Testis (tissue), 5 donors: ENCODE results near the gene ZPBP2. TPM values are rescaled to one million over a fixed set of nuclear protein-coding genes. Genes with fewer than 3 reads are reported as not detected.

Source experiments
- DNase-seq: peaks from one replicate; pipeline ENCODE4 v3.0.0-alpha.2; 2019
- H3K27ac ChIP-seq, 2 donors: fragments of 200-600 bp; sonication (generic); one replicate each; pipeline ENCODE4 v1.5.1; 2019
- H3K27me3 ChIP-seq: fragments of 200-600 bp; sonication (generic); one replicate; pipeline ENCODE4 v1.5.1; 2019
- H3K36me3 ChIP-seq: fragments of 200-600 bp; sonication (generic); one replicate; pipeline ENCODE4 v1.5.1; 2017; ENCODE audit warnings: low read depth; ENCODE audit errors: missing control alignments
- H3K4me1 ChIP-seq: fragments of 200-600 bp; sonication (generic); one replicate; pipeline ENCODE4 v1.5.1; 2019
- H3K4me3 ChIP-seq, 2 donors: fragments of 200-600 bp; sonication (generic); one replicate each; pipeline ENCODE4 v1.5.1; 2017 to 2019
- H3K9me3 ChIP-seq: fragments of 200-600 bp; sonication (generic); one replicate; pipeline ENCODE4 v1.5.1; 2017
- POLR2A ChIP-seq: fragments of 450-650 bp; IDR thresholded peaks from one replicate; pipeline ENCODE4 v1.6.1; 2017; ENCODE audit warnings: antibody characterized with exemption, mild to moderate bottlenecking, moderate library complexity
- WGBS, 2 donors: methylation state at CpG; one replicate each; pipeline ENCODE4 v1.1.5; 2018; 5-methylcytosine and 5-hydroxymethylcytosine counted together
- intact Hi-C: fragments of 100-400 bp; cut with DNase I; formaldehyde crosslinking; loops from one replicate; pipeline ENCODE4 v1.15.1; 2023; ENCODE audit warnings: low total_unique reads
- long read RNA-seq, 2 donors: transcript quantifications; one replicate each; lab custom pipeline, GENCODE V29; 2026
- polyA plus RNA-seq: library from polyadenylated mRNA; stranded (reverse); fragments of 350-450 nt; fragmentation: Illumina TruSeq; extraction: RNeasy Lipid Tissue Mini Kit (QIAGEN cat#74804); gene quantifications from one replicate; pipeline ENCODE4 v1.2.3, GENCODE V29; 2014; ENCODE audit warnings: low read depth, low replicate concordance; ENCODE audit not compliant: insufficient read depth
- total RNA-seq, 2 donors: library from RNA; depleted of rRNA; stranded (reverse); fragments of >200 nt; gene quantifications; one replicate each; pipeline ENCODE4 v1.2.3, GENCODE V29; 2016
- TF ChIP-seq, protein P1 (sequence below), 3 experiments: fragments of 450-650 bp in 2 of 3; fragments of 200-600 bp in 1 of 3; sonication (generic) in 1 of 3; IDR thresholded peaks; one replicate each; pipeline ENCODE4 v1.5.1; 2016 to 2019; ENCODE audit warnings: antibody characterized with exemption in 3 of 3, mild to moderate bottlenecking in 2 of 3, moderate library complexity in 1 of 3

ZPBP2 gene, protein sequence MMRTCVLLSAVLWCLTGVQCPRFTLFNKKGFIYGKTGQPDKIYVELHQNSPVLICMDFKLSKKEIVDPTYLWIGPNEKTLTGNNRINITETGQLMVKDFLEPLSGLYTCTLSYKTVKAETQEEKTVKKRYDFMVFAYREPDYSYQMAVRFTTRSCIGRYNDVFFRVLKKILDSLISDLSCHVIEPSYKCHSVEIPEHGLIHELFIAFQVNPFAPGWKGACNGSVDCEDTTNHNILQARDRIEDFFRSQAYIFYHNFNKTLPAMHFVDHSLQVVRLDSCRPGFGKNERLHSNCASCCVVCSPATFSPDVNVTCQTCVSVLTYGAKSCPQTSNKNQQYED
- total RNA-seq (10 to 100 TPM; 45.1 to 63.1 TPM), polyA plus RNA-seq (224 TPM)
- long read RNA-seq, donor 1: 0 reads
- long read RNA-seq, donor 2: 0 reads

- peaks cover 3% of the 10 kb centered on the region for H3K27me3 ChIP-seq
- intact Hi-C loops: no loop called here
Observed at GRCh38 chr17:39867880-39868553, at the start of gene ZPBP2. ZPBP2 (plus strand) TSS chr17:39868202; CDS start chr17:39868355, 153 bp downstream.

GRCh38 chr17:39818358-39819000, 49.5 kb upstream of the ZPBP2 start:
- TF ChIP-seq, protein P1, sequence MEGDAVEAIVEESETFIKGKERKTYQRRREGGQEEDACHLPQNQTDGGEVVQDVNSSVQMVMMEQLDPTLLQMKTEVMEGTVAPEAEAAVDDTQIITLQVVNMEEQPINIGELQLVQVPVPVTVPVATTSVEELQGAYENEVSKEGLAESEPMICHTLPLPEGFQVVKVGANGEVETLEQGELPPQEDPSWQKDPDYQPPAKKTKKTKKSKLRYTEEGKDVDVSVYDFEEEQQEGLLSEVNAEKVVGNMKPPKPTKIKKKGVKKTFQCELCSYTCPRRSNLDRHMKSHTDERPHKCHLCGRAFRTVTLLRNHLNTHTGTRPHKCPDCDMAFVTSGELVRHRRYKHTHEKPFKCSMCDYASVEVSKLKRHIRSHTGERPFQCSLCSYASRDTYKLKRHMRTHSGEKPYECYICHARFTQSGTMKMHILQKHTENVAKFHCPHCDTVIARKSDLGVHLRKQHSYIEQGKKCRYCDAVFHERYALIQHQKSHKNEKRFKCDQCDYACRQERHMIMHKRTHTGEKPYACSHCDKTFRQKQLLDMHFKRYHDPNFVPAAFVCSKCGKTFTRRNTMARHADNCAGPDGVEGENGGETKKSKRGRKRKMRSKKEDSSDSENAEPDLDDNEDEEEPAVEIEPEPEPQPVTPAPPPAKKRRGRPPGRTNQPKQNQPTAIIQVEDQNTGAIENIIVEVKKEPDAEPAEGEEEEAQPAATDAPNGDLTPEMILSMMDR (IDR thresholded peaks at IDR 0.05): no peak
- no peak for TF ChIP-seq POLR2A
- intact Hi-C loops: no loop called here
- Histone ChIP-seq H3K27ac (no peak overlapping the region), H3K4me3 (no peak overlapping the region), H3K36me3 (no peaks in the 10 kb centered on the region), H3K27me3 (no peaks in the 10 kb centered on the region), H3K4me1 (no peaks in the 10 kb centered on the region), H3K9me3 (no peaks in the 10 kb centered on the region)
- no peak for DNase-seq
- 88 to 89% methylated on average over 9 of the region's 9 CpGs for WGBS, 2 donors

More at GRCh38 chr17:39867880-39868553, at the start of gene ZPBP2:
- peak; percentile 50 for DNase-seq
- H3K9me3 ChIP-seq: no peaks in the 10 kb centered on the region
- H3K27ac ChIP-seq: peak within 1 kb of the TSS; percentile 47 to 50
- peak within 1 kb of the TSS; percentile 13 to 59 for H3K4me3 ChIP-seq
- H3K4me1 ChIP-seq: peaks cover 13% of the 10 kb centered on the region
- H3K36me3 ChIP-seq: no peaks in the 10 kb centered on the region
- WGBS, 2 donors: 18% methylated on average over 27 to 63 of the region's 67 CpGs
- no peak for TF ChIP-seq POLR2A
- TF ChIP-seq, protein P1 (IDR thresholded peaks at IDR 0.05): no peak

- intact Hi-C loops: no loop called here
- H3K27ac ChIP-seq: no peak overlapping the region
- no peaks in the 10 kb centered on the region for H3K27me3 ChIP-seq
- H3K4me3 ChIP-seq: no peak overlapping the region
- no peak for DNase-seq
- H3K36me3 ChIP-seq: no peaks in the 10 kb centered on the region
- no peaks in the 10 kb centered on the region for H3K9me3 ChIP-seq
- TF ChIP-seq, protein P1 (IDR thresholded peaks at IDR 0.05): no peak
- TF ChIP-seq POLR2A: no peak
- WGBS, 2 donors: 41 to 43% methylated on average over 4 of the region's 4 CpGs
- H3K4me1 ChIP-seq: no peaks in the 10 kb centered on the region
Observed at GRCh38 chr17:39820541-39820940, 47.5 kb upstream of the ZPBP2 start.

- no peak for DNase-seq
- H3K36me3 ChIP-seq: no peaks in the 10 kb centered on the region
- no peaks in the 10 kb centered on the region for H3K27me3 ChIP-seq
- H3K4me3 ChIP-seq: no peak overlapping the region
- H3K4me1 ChIP-seq: no peaks in the 10 kb centered on the region
- TF ChIP-seq, protein P1 (IDR thresholded peaks at IDR 0.05): no peak
- no peak for TF ChIP-seq POLR2A
- intact Hi-C loops: no loop called here
- H3K9me3 ChIP-seq: no peaks in the 10 kb centered on the region
- H3K27ac ChIP-seq: no peak overlapping the region
- WGBS, 2 donors: 92 to 96% methylated on average over 2 of the region's 2 CpGs
Observed at GRCh38 chr17:39820987-39821386, 47.0 kb upstream of the ZPBP2 start.
